ENCODE results near the gene C22orf15. TPM values are rescaled to one million over a fixed set of nuclear protein-coding genes. Genes with fewer than 3 reads are reported as not detected.

C22orf15 gene
- total and polyA plus RNA-seq, 10 donors: 0.29 to 1.4 (median 0.73) TPM; not detected in 3

DNA sequence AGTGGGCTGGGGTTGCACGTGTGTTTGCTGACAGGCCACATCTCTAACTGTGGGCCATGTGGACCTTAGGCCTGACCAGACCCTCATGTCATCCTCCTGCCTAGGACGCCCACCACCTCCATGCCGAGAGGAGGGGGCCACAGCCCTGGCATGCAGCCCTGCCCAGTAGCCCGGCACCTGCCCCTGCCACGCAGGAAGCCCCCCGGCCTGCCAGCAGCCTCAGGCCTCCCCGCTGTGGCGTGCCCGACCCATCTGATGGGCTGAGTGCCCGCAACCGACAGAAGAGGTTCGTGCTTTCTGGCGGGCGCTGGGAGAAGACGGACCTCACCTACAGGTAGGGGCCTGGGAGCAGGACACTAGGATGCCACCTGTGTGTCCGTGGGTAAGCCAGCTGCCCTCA, 16.3 kb downstream of the C22orf15 start:
- intact Hi-C loops (cut with DNase I; ENCODE audit: low total_unique reads): no loop called here
- H3K9me3 ChIP-seq: no peaks in the 10 kb centered on the region
- H3K4me3 ChIP-seq: no peak overlapping the region
- WGBS, 5 donors: 90 to 100% (median 94%) methylated on average over 5 to 16 of the region's 16 CpGs
- DNase-seq: no peak
- H3K4me1 ChIP-seq: peaks cover 0 to 21% (median 3%) of the 10 kb centered on the region in 6 donors
- H3K27me3 ChIP-seq (replicated peaks in 1 of 7): no peaks in the 10 kb centered on the region
- no peak overlapping the region for H3K27ac ChIP-seq
- TF ChIP-seq POLR2A (IDR thresholded peaks at IDR 0.05) (no peak), POLR2AphosphoS5 (IDR thresholded peaks at IDR 0.05) (no peak)
- TF ChIP-seq, protein P1, sequence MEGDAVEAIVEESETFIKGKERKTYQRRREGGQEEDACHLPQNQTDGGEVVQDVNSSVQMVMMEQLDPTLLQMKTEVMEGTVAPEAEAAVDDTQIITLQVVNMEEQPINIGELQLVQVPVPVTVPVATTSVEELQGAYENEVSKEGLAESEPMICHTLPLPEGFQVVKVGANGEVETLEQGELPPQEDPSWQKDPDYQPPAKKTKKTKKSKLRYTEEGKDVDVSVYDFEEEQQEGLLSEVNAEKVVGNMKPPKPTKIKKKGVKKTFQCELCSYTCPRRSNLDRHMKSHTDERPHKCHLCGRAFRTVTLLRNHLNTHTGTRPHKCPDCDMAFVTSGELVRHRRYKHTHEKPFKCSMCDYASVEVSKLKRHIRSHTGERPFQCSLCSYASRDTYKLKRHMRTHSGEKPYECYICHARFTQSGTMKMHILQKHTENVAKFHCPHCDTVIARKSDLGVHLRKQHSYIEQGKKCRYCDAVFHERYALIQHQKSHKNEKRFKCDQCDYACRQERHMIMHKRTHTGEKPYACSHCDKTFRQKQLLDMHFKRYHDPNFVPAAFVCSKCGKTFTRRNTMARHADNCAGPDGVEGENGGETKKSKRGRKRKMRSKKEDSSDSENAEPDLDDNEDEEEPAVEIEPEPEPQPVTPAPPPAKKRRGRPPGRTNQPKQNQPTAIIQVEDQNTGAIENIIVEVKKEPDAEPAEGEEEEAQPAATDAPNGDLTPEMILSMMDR (IDR thresholded peaks at IDR 0.05 in 8 of 11, conservative IDR thresholded peaks at IDR 0.05 in 3 of 11): no peak
- no peaks in the 10 kb centered on the region for H3K36me3 ChIP-seq

DNA sequence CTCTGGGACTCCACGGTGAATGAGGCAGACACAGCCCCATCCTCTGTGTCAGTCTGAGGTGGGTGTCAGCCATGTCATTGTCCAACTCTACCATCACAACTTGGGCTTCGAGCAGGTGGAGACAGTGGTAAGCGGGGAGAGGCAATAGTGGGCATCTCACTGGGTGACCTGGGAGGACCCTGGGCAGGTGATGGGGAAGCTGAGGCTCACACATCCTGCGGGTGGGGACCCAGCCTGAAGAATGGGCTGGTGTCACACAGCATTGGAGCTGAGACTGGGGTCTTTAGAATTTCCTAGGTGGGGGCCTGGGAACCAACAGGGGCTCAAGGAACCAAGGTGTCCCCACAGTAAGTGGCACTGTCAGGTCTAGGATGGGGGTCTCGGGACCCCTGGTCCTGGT, 16.9 kb downstream of the C22orf15 start:
- intact Hi-C loops (cut with DNase I; ENCODE audit: low total_unique reads): no loop called here
- Histone ChIP-seq H3K36me3 (no peaks in the 10 kb centered on the region), H3K9me3 (no peaks in the 10 kb centered on the region), H3K27ac (no peak overlapping the region), H3K27me3 (replicated peaks in 1 of 7) (no peaks in the 10 kb centered on the region), H3K4me1 (peaks cover 0 to 21% (median 2%) of the 10 kb centered on the region in 6 donors), H3K4me3 (no peak overlapping the region)
- TF ChIP-seq, protein P1 (IDR thresholded peaks at IDR 0.05 in 8 of 11, conservative IDR thresholded peaks at IDR 0.05 in 3 of 11): no peak
- no peak for TF ChIP-seq POLR2A (IDR thresholded peaks at IDR 0.05)
- no peak for TF ChIP-seq POLR2AphosphoS5 (IDR thresholded peaks at IDR 0.05)
- DNase-seq: no peak
- 92 to 96% (median 95%) methylated on average over 4 to 5 of the region's 5 CpGs for WGBS, 5 donors

DNA sequence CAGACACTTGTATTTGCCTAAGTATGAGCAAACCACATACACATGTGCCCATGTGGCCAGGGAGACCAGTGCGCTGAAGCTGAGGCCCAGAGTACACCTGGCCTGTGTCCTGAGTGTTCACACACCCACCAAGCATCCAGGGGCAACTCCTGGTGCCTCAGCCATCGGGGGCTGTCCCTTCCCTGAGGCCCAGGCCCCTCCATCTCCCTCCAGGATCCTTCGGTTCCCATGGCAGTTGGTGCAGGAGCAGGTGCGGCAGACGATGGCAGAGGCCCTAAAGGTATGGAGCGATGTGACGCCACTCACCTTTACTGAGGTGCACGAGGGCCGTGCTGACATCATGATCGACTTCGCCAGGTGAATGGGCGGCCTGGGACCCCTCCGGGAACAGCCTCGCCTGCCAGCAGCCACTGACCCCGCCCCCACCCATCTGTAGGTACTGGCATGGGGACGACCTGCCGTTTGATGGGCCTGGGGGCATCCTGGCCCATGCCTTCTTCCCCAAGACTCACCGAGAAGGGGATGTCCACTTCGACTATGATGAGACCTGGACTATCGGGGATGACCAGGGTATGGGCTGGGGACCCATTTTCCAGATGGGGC, 17.5 kb downstream of the C22orf15 start:
- Histone ChIP-seq H3K27me3 (replicated peaks in 1 of 7) (no peaks in the 10 kb centered on the region), H3K4me1 (peaks cover 0 to 20% (median 2%) of the 10 kb centered on the region in 6 donors), H3K36me3 (no peaks in the 10 kb centered on the region), H3K4me3 (no peak overlapping the region), H3K27ac (no peak overlapping the region), H3K9me3 (no peaks in the 10 kb centered on the region)
- WGBS, 5 donors: 91 to 100% (median 94%) methylated on average over 5 to 20 of the region's 20 CpGs
- TF ChIP-seq POLR2A (IDR thresholded peaks at IDR 0.05): no peak
- no peak for TF ChIP-seq POLR2AphosphoS5 (IDR thresholded peaks at IDR 0.05)
- TF ChIP-seq, protein P1 (IDR thresholded peaks at IDR 0.05 in 8 of 11, conservative IDR thresholded peaks at IDR 0.05 in 3 of 11): no peak
- intact Hi-C loops (cut with DNase I; ENCODE audit: low total_unique reads): no loop called here
- no peak for DNase-seq

GRCh38 chr22:23781065-23781464, 18.3 kb downstream of the C22orf15 start:
- no peak for DNase-seq
- WGBS, 5 donors: 90 to 97% (median 92%) methylated on average over 15 of the region's 15 CpGs
- intact Hi-C loops (cut with DNase I; ENCODE audit: low total_unique reads): no loop called here

More at GRCh38 chr22:23781065-23781464, 18.3 kb downstream of the C22orf15 start:
- Histone ChIP-seq H3K27ac (no peak overlapping the region), H3K36me3 (no peaks in the 10 kb centered on the region), H3K4me3 (no peak overlapping the region), H3K4me1 (peaks cover 0 to 28% (median 2%) of the 10 kb centered on the region in 6 donors), H3K9me3 (no peaks in the 10 kb centered on the region), H3K27me3 (replicated peaks in 1 of 7) (no peaks in the 10 kb centered on the region)
- TF ChIP-seq POLR2AphosphoS5 (IDR thresholded peaks at IDR 0.05) (no peak), POLR2A (IDR thresholded peaks at IDR 0.05) (no peak)
- TF ChIP-seq, protein P1 (IDR thresholded peaks at IDR 0.05 in 8 of 11, conservative IDR thresholded peaks at IDR 0.05 in 3 of 11): no peak
